Purkinje cell (primary cell): ENCODE measurements around the gene PRSS48. TPM values are rescaled to one million over a fixed set of nuclear protein-coding genes. Genes with fewer than 3 reads are reported as not detected.

Experiments
- polyA plus RNA-seq: library from polyadenylated mRNA; unstranded; fragments of >200 nt; fragmentation: Nextera tagmentation; gene quantifications from 2 replicates; pipeline ENCODE4 v1.2.1, GENCODE V29; 2014

PRSS48 gene, protein sequence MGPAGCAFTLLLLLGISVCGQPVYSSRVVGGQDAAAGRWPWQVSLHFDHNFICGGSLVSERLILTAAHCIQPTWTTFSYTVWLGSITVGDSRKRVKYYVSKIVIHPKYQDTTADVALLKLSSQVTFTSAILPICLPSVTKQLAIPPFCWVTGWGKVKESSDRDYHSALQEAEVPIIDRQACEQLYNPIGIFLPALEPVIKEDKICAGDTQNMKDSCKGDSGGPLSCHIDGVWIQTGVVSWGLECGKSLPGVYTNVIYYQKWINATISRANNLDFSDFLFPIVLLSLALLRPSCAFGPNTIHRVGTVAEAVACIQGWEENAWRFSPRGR
- polyA plus RNA-seq, result not detected in 2 replicates

DNA sequence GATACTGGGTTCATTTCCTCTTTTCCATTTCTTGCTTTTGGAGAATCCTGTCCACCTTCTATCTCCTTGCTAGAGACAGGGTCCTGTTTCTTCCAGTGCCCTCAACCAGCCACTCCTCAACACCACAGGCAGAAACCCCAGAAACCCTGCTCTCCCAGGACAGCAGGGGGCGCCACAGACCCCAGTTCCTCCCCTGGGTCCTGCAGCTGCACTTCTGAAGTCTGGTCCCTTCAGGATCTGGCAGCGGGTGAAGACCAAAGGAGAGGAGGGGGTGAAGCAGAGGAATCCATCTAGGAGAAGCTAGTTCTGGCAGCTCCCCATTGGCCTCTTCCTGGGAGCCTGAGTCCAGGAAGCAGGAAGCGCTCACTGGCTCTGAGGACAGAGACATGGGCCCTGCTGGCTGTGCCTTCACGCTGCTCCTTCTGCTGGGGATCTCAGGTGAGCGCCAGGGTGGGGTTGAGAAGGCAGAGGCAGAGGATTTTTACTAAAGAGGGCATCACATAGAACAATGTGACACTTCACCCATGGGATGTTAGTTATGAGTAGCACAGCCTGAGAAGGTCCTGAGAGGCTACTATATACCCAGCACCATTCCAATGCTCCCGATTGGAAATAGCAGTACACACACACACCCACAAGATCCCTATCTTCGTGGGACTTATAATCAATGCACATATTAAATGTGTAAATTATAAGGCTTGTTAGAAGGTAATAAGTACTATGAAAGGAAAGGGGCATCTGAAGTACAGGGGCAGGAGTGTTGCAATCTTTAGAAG is at the start of gene PRSS48:
Gene PRSS48 (plus strand): TSS at position 375 of the 776 bp plus-strand sequence. CDS start 12 bp downstream, at position 387.

DNA sequence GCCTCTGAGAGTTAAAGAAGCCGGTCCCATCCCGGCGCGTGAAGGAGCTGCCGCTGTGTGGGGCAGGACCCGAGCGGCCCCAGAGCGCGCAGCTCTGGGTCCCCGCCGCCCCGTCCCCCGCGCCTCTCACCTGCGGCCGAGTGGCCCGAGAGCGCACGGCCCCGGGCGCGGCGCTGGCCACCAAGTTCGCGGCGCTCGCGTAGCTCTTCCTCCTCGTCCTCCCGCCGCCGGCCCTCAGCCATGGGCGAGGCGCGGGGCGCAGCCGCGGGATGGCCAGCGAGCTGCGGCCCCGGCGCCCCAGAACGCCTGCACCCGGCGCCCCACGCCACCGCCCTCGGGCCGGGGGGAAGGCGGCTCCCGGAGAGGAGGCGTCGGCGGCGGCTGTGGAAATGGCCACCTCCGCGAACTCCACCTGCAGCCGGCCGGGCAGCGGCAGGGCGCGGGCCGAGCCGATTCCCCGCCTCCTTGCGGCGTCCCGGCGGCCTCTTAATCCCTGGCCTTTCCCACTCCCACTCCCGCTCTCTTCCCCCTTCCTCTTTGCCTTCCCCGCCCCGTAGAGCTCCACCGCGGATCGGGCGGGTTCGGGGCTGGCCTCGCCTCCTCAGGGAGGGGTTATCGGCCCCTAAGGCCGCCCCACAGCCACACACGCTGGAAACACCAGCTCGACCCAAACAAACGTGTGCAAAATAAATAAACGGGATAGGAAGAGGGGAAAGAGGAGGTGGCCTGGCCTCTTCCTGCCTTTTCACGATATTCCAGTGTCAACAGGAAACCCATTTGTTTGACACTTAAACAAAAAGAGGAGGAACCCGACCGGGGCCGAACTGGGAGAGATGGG is 48.4 kb downstream of the PRSS48 start, which contains the start of gene SH3D19:
Gene SH3D19 (minus strand): TSS at position 495 of the 838 bp plus-strand sequence. CDS start 253 bp downstream, at position 242.

Other genes with a start within 250 kb of the PRSS48 start
- 589 and 676 TPM in 2 replicates for gene RPS3A, start 177.5 kb upstream of the PRSS48 start, polyA plus RNA-seq
- 11.0 and 14.0 TPM in 2 replicates for gene SH3D19, start 48.4 kb downstream of the PRSS48 start, polyA plus RNA-seq
- gene FHIP1A, start 132.0 kb downstream of the PRSS48 start, polyA plus RNA-seq, result 8.8 and 9.8 TPM in 2 replicates